ENCODE measurements around the gene TRIM25. TPM values are rescaled to one million over a fixed set of nuclear protein-coding genes. Genes with fewer than 3 reads are reported as not detected.

The TRIM25 gene
- total RNA-seq, 1 donor from 2014 or later = 105 TPM

- Mint-ChIP-seq H3K4me3 (ENCODE audit: unreplicated experiment) (no peak overlapping the region), H3K9me3 (ENCODE audit: unreplicated experiment) (no peaks in the 10 kb centered on the region), H3K27me3 (ENCODE audit: low read depth, unreplicated experiment) (no peaks in the 10 kb centered on the region), H3K4me1 (ENCODE audit: low read depth, unreplicated experiment) (peaks cover 9% of the 10 kb centered on the region), H3K27ac (ENCODE audit: unreplicated experiment) (no peak overlapping the region), H3K36me3 (ENCODE audit: low read depth, unreplicated experiment) (peaks cover 43% of the 10 kb centered on the region)
- Histone ChIP-seq H3K9ac (ENCODE audit: low read length) (no peak overlapping the region), H3K4me3 (ENCODE audit: insufficient read depth, low read depth, low read length) (no peak overlapping the region), H3K36me3 (ENCODE audit: insufficient read depth, low read length) (peaks cover 3% of the 10 kb centered on the region), H2AFZ (ENCODE audit: low read depth, low read length) (no peak overlapping the region), H4K20me1 (ENCODE audit: insufficient read depth, low read length) (no peaks in the 10 kb centered on the region), H3K79me2 (ENCODE audit: insufficient read depth, low read length) (no peaks in the 10 kb centered on the region), H3K9me3 (ENCODE audit: insufficient read depth, low read depth, low read length) (no peaks in the 10 kb centered on the region), H3K27me3 (ENCODE audit: insufficient read depth, low read length) (no peaks in the 10 kb centered on the region), H3K4me1 (ENCODE audit: insufficient read depth, low read length) (no peaks in the 10 kb centered on the region), H3K4me2 (ENCODE audit: low read length) (no peak overlapping the region), H3K27ac (ENCODE audit: low read depth, low read length) (no peak overlapping the region)
- no peak for DNase-seq (ENCODE audit: low read depth)
- FAIRE-seq = no peak
- TF ChIP-seq CTCF (IDR thresholded peaks at IDR 0.05; ENCODE audit: insufficient read depth, low read depth, low read length) = no peak
- TF ChIP-seq EZH2 (IDR thresholded peaks at IDR 0.05; ENCODE audit: insufficient read depth, low read length) = no peak
These were observed 17.5 kb downstream of the TRIM25 start for GRCh38 chr17:56896217-56896967.

GRCh38 chr17:56894859-56895455 is 18.9 kb downstream of the TRIM25 start:
- no peaks in the 10 kb centered on the region for H3K9me3 Mint-ChIP-seq (ENCODE audit: unreplicated experiment)
- H3K4me1 Mint-ChIP-seq (ENCODE audit: low read depth, unreplicated experiment) = peaks cover 9% of the 10 kb centered on the region
- TF ChIP-seq CTCF (IDR thresholded peaks at IDR 0.05; ENCODE audit: insufficient read depth, low read depth, low read length) = no peak
- TF ChIP-seq EZH2 (IDR thresholded peaks at IDR 0.05; ENCODE audit: insufficient read depth, low read length) = no peak
- no peaks in the 10 kb centered on the region for H3K4me1 ChIP-seq (ENCODE audit: insufficient read depth, low read length)
- peak overlapping the region; percentile 29 for H3K27ac Mint-ChIP-seq (ENCODE audit: unreplicated experiment)
- H3K27me3 ChIP-seq (ENCODE audit: insufficient read depth, low read length) = no peaks in the 10 kb centered on the region
- H3K36me3 ChIP-seq (ENCODE audit: insufficient read depth, low read length) = peaks cover 3% of the 10 kb centered on the region
- no peak overlapping the region for H2AFZ ChIP-seq (ENCODE audit: low read depth, low read length)
- no peaks in the 10 kb centered on the region for H3K27me3 Mint-ChIP-seq (ENCODE audit: low read depth, unreplicated experiment)
- no peak overlapping the region for H3K9ac ChIP-seq (ENCODE audit: low read length)
- no peaks in the 10 kb centered on the region for H3K79me2 ChIP-seq (ENCODE audit: insufficient read depth, low read length)
- H3K27ac ChIP-seq (ENCODE audit: low read depth, low read length) = no peak overlapping the region
- no peak overlapping the region for H3K4me3 Mint-ChIP-seq (ENCODE audit: unreplicated experiment)
- DNase-seq (ENCODE audit: low read depth) = no peak
- H3K36me3 Mint-ChIP-seq (ENCODE audit: low read depth, unreplicated experiment) = peaks cover 43% of the 10 kb centered on the region
- no peaks in the 10 kb centered on the region for H3K9me3 ChIP-seq (ENCODE audit: insufficient read depth, low read depth, low read length)
- H3K4me2 ChIP-seq (ENCODE audit: low read length) = no peak overlapping the region
- no peak overlapping the region for H3K4me3 ChIP-seq (ENCODE audit: insufficient read depth, low read depth, low read length)
- H4K20me1 ChIP-seq (ENCODE audit: insufficient read depth, low read length) = no peaks in the 10 kb centered on the region
- FAIRE-seq = no peak

GRCh38 chr17:56893503-56893902 is 20.3 kb downstream of the TRIM25 start:
- Mint-ChIP-seq H3K27ac (ENCODE audit: unreplicated experiment) (no peak overlapping the region), H3K4me1 (ENCODE audit: low read depth, unreplicated experiment) (peaks cover 5% of the 10 kb centered on the region), H3K36me3 (ENCODE audit: low read depth, unreplicated experiment) (peaks cover 47% of the 10 kb centered on the region), H3K4me3 (ENCODE audit: unreplicated experiment) (no peak overlapping the region), H3K27me3 (ENCODE audit: low read depth, unreplicated experiment) (no peaks in the 10 kb centered on the region), H3K9me3 (ENCODE audit: unreplicated experiment) (no peaks in the 10 kb centered on the region)
- FAIRE-seq (no peak), DNase-seq (ENCODE audit: low read depth) (no peak)
- Histone ChIP-seq H2AFZ (ENCODE audit: low read depth, low read length) (no peak overlapping the region), H3K27ac (ENCODE audit: low read depth, low read length) (no peak overlapping the region), H3K4me2 (ENCODE audit: low read length) (no peak overlapping the region), H3K9ac (ENCODE audit: low read length) (no peak overlapping the region), H3K79me2 (ENCODE audit: insufficient read depth, low read length) (no peaks in the 10 kb centered on the region), H3K4me3 (ENCODE audit: insufficient read depth, low read depth, low read length) (no peak overlapping the region), H3K27me3 (ENCODE audit: insufficient read depth, low read length) (no peaks in the 10 kb centered on the region), H4K20me1 (ENCODE audit: insufficient read depth, low read length) (no peaks in the 10 kb centered on the region), H3K4me1 (ENCODE audit: insufficient read depth, low read length) (no peaks in the 10 kb centered on the region), H3K9me3 (ENCODE audit: insufficient read depth, low read depth, low read length) (no peaks in the 10 kb centered on the region), H3K36me3 (ENCODE audit: insufficient read depth, low read length) (peaks cover 3% of the 10 kb centered on the region)
- TF ChIP-seq CTCF (IDR thresholded peaks at IDR 0.05; ENCODE audit: insufficient read depth, low read depth, low read length) (no peak), EZH2 (IDR thresholded peaks at IDR 0.05; ENCODE audit: insufficient read depth, low read length) (no peak)

Measured in astrocyte (in vitro differentiated cells and primary cell).